ENCODE results near the gene OR52E6.

The OR52E6 gene

GRCh38 chr11:5865826-5866225 lies 24.1 kb upstream of the OR52E6 start:
- no peak for DNase-seq (ENCODE audit: low read depth in 2 of 2)
- H3K4me3 ChIP-seq (replicated peaks in 1 of 2; ENCODE audit: low read depth in 2 of 2, low read length in 2 of 2): no peak overlapping the region
- TF ChIP-seq CTCF (IDR thresholded peaks at IDR 0.05; ENCODE audit: low read depth, low read length): no peak

- no peak for TF ChIP-seq CTCF (IDR thresholded peaks at IDR 0.05; ENCODE audit: low read depth, low read length)
- no peak for DNase-seq (ENCODE audit: low read depth in 2 of 2)
- H3K4me3 ChIP-seq (replicated peaks in 1 of 2; ENCODE audit: low read depth in 2 of 2, low read length in 2 of 2): no peak within 1 kb of the TSS
Observed at GRCh38 chr11:5857590-5857989, 15.9 kb upstream of the OR52E6 start, which contains the start of gene OR52E8. OR52E8 (minus strand) TSS chr11:5857690; CDS start chr11:5857690, 0 bp downstream.

- TF ChIP-seq CTCF (IDR thresholded peaks at IDR 0.05; ENCODE audit: low read depth, low read length): no peak
- DNase-seq (ENCODE audit: low read depth in 2 of 2): no peak
- H3K4me3 ChIP-seq (replicated peaks in 1 of 2; ENCODE audit: low read depth in 2 of 2, low read length in 2 of 2): no peak overlapping the region
Observed at GRCh38 chr11:5851002-5851401, 9.3 kb upstream of the OR52E6 start.

- TF ChIP-seq CTCF (IDR thresholded peaks at IDR 0.05; ENCODE audit: low read depth, low read length): no peak
- H3K4me3 ChIP-seq (replicated peaks in 1 of 2; ENCODE audit: low read depth in 2 of 2, low read length in 2 of 2): no peak overlapping the region
- DNase-seq (ENCODE audit: low read depth in 2 of 2): no peak
Observed at GRCh38 chr11:5847711-5848110, 6.0 kb upstream of the OR52E6 start.

DNA sequence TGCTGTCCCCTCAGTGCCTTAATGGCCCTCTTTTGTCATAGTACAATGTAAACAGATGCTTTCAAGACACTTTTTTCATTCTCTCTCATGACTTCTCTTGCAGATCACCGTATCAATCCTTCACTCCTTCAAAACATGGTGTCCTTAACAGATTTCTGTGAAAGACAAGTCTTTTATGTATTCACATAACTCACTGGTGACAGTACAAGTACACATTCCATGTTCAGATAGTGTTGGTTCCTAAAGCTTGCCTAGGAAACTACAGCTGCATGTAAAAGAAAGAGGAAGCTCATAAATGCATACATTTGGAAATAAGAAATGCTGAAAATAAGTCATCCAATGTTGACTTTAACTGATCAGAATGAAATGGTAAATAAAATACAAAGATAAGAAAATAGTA lies 5.0 kb upstream of the OR52E6 start:
- DNase-seq (ENCODE audit: low read depth in 2 of 2): no peak
- no peak for TF ChIP-seq CTCF (IDR thresholded peaks at IDR 0.05; ENCODE audit: low read depth, low read length)
- no peak overlapping the region for H3K4me3 ChIP-seq (replicated peaks in 1 of 2; ENCODE audit: low read depth in 2 of 2, low read length in 2 of 2)

- no peak for DNase-seq (ENCODE audit: low read depth in 2 of 2)
- TF ChIP-seq CTCF (IDR thresholded peaks at IDR 0.05; ENCODE audit: low read depth, low read length): no peak
- H3K4me3 ChIP-seq (replicated peaks in 1 of 2; ENCODE audit: low read depth in 2 of 2, low read length in 2 of 2): no peak overlapping the region
Observed at GRCh38 chr11:5837695-5838094, 4.0 kb downstream of the OR52E6 start.

DNA sequence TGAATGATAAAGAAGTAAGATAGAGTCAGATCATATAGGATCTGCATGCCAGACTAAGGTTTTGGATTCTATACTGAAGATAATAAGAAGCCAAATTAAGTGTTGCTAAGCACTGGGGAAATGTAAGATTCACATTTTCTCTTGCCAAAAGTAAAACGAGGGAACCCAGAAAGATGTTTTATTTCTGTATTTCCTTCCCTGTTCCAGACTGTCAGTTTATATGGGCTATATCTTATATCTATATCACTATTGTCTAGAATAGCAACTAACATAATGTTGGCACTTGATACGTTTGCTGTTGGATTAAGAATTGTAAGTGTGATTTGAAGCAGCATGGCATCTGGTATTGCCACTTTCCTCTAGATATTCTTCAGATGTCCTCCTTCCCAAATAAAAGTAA lies 8.3 kb downstream of the OR52E6 start:
- H3K4me3 ChIP-seq (replicated peaks in 1 of 2; ENCODE audit: low read depth in 2 of 2, low read length in 2 of 2): no peak overlapping the region
- TF ChIP-seq CTCF (IDR thresholded peaks at IDR 0.05; ENCODE audit: low read depth, low read length): no peak
- no peak for DNase-seq (ENCODE audit: low read depth in 2 of 2)

All from cardiac fibroblast (primary cell).